HepG2 (cell line): ENCODE measurements around the gene EIF4E1B.

Experiments used
- CTCF ChIP-seq: sonication (generic); formaldehyde crosslinking; IDR thresholded peaks from 2 replicates; pipeline ENCODE4 v1.5.0; 2020; ENCODE audit warnings: mild to moderate bottlenecking, missing genetic modification reagents, moderate library complexity
- KDM4B ChIP-seq: sonication (generic); formaldehyde crosslinking; IDR thresholded peaks from 2 replicates; pipeline ENCODE4 v1.4.0; 2020; ENCODE audit warnings: missing genetic modification reagents
- PHF20 ChIP-seq: sonication (generic); formaldehyde crosslinking; IDR thresholded peaks from 2 replicates; pipeline ENCODE4 v1.5.0; 2020; ENCODE audit warnings: mild to moderate bottlenecking, missing genetic modification reagents
- ZBTB49 ChIP-seq: sonication (generic); formaldehyde crosslinking; IDR thresholded peaks from 2 replicates; pipeline ENCODE4 v1.4.0; 2020; ENCODE audit warnings: missing genetic modification reagents, borderline replicate concordance

GRCh38 chr5:176581361-176581760, 49.1 kb upstream of the EIF4E1B start:
- TF ChIP-seq PHF20: no peak
- TF ChIP-seq CTCF (CRISPR knock-in tag): no peak
- no peak for TF ChIP-seq ZBTB49 (CRISPR knock-in tag)
- TF ChIP-seq KDM4B: no peak
